HG02943 (cell line): ENCODE measurements around the gene TRABD.

Experiments
- ATAC-seq: cut with Tn5 transposase; IDR thresholded peaks from one replicate; pipeline ENCODE4 v1.9.1; 2021; ENCODE audit warnings: mild to moderate bottlenecking, low read depth, moderate library complexity; ENCODE audit not compliant: unreplicated experiment

Gene TRABD

GRCh38 chr22:50184902-50185374 is 775 bp upstream of the TRABD start:
- no peak for ATAC-seq

GRCh38 chr22:50186181-50186714 is 535 bp downstream of the TRABD start:
- ATAC-seq = no peak

- no peak for ATAC-seq
Observed at GRCh38 chr22:50186761-50187523, 1.2 kb downstream of the TRABD start.

GRCh38 chr22:50188356-50188755 is 2.6 kb downstream of the TRABD start:
- no peak for ATAC-seq

GRCh38 chr22:50189184-50189848 is 3.6 kb downstream of the TRABD start:
- no peak for ATAC-seq

- ATAC-seq = no peak
Observed at GRCh38 chr22:50189849-50190181, 4.1 kb downstream of the TRABD start.

- ATAC-seq = peak; percentile 44
Observed at GRCh38 chr22:50190182-50190940, 4.6 kb downstream of the TRABD start.

GRCh38 chr22:50190941-50191741 is 5.4 kb downstream of the TRABD start:
- ATAC-seq = peak; percentile 25

GRCh38 chr22:50192436-50193204 is 6.9 kb downstream of the TRABD start:
- no peak for ATAC-seq

- no peak for ATAC-seq
Observed at GRCh38 chr22:50193621-50194020, 7.9 kb downstream of the TRABD start.

- no peak for ATAC-seq
Observed at GRCh38 chr22:50194037-50194805, 8.5 kb downstream of the TRABD start.

GRCh38 chr22:50196256-50196655 is 10.5 kb downstream of the TRABD start:
- ATAC-seq = no peak

- ATAC-seq = no peak
Observed at GRCh38 chr22:50197000-50197800, 11.5 kb downstream of the TRABD start.

GRCh38 chr22:50197856-50198623 is 12.3 kb downstream of the TRABD start:
- no peak for ATAC-seq

- no peak for ATAC-seq
Observed at GRCh38 chr22:50198624-50199017, 12.9 kb downstream of the TRABD start.

- ATAC-seq = no peak
Observed at GRCh38 chr22:50199251-50199721, 13.6 kb downstream of the TRABD start.

GRCh38 chr22:50199829-50200460 is 14.2 kb downstream of the TRABD start:
- no peak for ATAC-seq
